IgD-negative memory B cell (primary cell): ENCODE measurements around the gene RNLS. TPM values are rescaled to one million over a fixed set of nuclear protein-coding genes. Genes with fewer than 3 reads are reported as not detected.
"Not testable (repeated sequence)": the region's sequence is repeated elsewhere in the genome, so short reads cannot be mapped to it uniquely, and the experiment has no call there.

Source experiments
- H3K27ac Mint-ChIP-seq, 3 donors: one replicate each; pipeline ENCODE4 v1.8.0; 2020 to 2022; ENCODE audit warnings: mild to moderate bottlenecking in 3 of 3, mixed read lengths in 3 of 3, moderate library complexity in 1 of 3
- H3K27me3 Mint-ChIP-seq: one replicate; pipeline ENCODE4 v1.8.0; 2021; ENCODE audit warnings: mixed read lengths
- H3K36me3 Mint-ChIP-seq: one replicate; pipeline ENCODE4 v1.8.0; 2020; ENCODE audit warnings: mild to moderate bottlenecking, mixed read lengths
- H3K4me1 Mint-ChIP-seq, 3 donors: one replicate each; pipeline ENCODE4 v1.8.0; 2020 to 2022; ENCODE audit warnings: mixed read lengths in 3 of 3, mild to moderate bottlenecking in 1 of 3
- H3K4me3 Mint-ChIP-seq, 4 donors: one replicate each; pipeline ENCODE4 v1.8.0; 2020 to 2022; ENCODE audit warnings: mild to moderate bottlenecking in 4 of 4, mixed read lengths in 4 of 4, moderate library complexity in 3 of 4
- H3K9me3 Mint-ChIP-seq, 3 donors: one replicate each; pipeline ENCODE4 v1.8.0; 2020 to 2021; ENCODE audit warnings: mixed read lengths in 3 of 3, mild to moderate bottlenecking in 1 of 3
- polyA plus RNA-seq: library from polyadenylated mRNA; unstranded; fragments of 300-500 nt; fragmentation: Illumina TruSeq; gene quantifications from one replicate; pipeline ENCODE4 v1.2.3, GENCODE V29; 2021

RNLS gene
- polyA plus RNA-seq, 1 donor from 2014 or later, result 6.8 TPM

DNA sequence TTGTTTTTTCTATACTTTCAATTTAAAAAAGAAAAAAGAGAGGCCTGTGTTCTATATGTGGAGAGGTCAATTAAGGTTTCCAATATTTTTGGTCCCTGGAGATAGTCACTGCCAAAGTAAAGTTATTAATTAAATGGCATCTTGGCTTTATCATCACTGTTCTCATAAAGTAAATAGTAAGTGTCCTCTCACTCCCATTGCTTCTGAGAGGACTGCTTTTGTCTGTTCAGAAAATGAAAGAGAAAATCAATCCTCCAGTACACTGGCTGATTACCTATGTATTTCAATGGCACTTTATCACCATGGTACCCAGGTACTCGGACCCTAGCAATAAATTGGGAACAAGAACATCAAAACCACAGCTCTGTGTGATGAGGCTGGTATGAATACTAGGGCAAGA, 94.0 kb downstream of the RNLS start:
- H3K27ac Mint-ChIP-seq, result no peak overlapping the region
- H3K4me3 Mint-ChIP-seq, result no peak overlapping the region
- peaks cover 0 to 5% (median 4%) of the 10 kb centered on the region in 3 donors for H3K9me3 Mint-ChIP-seq
- peaks cover 0 to 8% (median 7%) of the 10 kb centered on the region in 3 donors for H3K4me1 Mint-ChIP-seq
- H3K27me3 Mint-ChIP-seq, result no peaks in the 10 kb centered on the region
- H3K36me3 Mint-ChIP-seq, result no peaks in the 10 kb centered on the region

DNA sequence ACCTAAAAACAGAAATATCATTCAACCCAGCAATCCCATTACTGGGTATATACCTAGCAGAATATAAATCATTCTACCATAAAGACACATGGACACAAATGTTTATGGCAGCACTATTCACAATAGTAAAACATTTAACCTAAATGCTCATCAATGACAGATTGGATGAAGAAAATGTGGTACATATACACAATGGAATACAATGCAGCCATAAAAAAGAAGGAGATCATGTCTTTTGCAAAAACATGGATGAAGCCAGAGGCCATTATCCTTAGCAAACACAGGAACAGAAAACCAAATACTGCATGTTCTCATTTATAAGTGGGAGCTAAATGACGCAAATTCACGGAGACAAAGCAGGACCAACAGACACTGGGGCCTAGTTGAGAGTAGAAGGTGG, 96.3 kb downstream of the RNLS start:
- not testable (repeated sequence) for H3K27me3 Mint-ChIP-seq, H3K4me3 Mint-ChIP-seq, H3K27ac Mint-ChIP-seq, H3K4me1 Mint-ChIP-seq, H3K9me3 Mint-ChIP-seq, H3K36me3 Mint-ChIP-seq

DNA sequence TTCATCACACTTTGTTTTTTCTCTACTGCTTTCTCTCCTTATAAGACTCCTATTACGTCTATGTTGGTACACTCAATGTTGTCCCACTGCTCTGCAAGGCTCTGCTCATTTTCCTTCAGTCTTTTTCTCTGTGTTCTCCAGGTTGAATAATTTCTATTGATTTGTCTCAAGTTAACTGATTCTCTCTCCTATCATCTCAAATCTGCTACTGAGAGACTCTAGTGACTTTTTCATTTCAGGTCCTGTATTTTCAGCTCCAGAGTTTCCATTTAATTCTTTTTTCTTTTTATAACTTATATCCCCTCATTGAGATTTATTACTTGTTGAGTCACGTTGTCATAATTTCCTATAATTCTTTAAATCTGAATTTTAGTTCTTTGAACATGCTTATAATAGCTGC, 100.9 kb downstream of the RNLS start:
- Mint-ChIP-seq H3K4me1 (no peaks in the 10 kb centered on the region), H3K4me3 (no peak overlapping the region), H3K9me3 (peaks cover 3 to 5% (median 4%) of the 10 kb centered on the region in 3 donors), H3K36me3 (peaks cover 5% of the 10 kb centered on the region), H3K27me3 (no peaks in the 10 kb centered on the region), H3K27ac (no peak overlapping the region)

DNA sequence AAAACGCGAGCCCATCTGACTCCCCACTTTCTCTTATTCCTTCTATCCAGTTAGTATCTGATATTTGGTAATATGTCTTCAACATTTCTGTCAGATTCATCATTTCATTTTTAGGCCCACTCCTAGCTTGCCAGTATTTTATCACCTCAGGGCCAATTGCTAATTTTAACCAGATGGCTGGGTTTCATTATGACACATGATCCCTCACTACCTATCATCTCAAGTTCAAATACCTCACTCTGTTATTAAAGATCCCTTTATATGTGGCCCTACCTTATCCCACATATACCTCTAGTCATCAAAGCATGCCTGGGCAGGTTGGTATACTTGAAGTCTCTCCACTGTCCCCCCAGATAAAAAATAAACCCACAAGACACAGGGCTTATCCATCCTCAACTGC, 104.9 kb downstream of the RNLS start:
- Mint-ChIP-seq H3K4me3 (no peak overlapping the region), H3K36me3 (peaks cover 4% of the 10 kb centered on the region), H3K9me3 (peaks cover 0 to 3% (median 0%) of the 10 kb centered on the region in 3 donors), H3K27ac (no peak overlapping the region), H3K27me3 (no peaks in the 10 kb centered on the region), H3K4me1 (no peaks in the 10 kb centered on the region)

DNA sequence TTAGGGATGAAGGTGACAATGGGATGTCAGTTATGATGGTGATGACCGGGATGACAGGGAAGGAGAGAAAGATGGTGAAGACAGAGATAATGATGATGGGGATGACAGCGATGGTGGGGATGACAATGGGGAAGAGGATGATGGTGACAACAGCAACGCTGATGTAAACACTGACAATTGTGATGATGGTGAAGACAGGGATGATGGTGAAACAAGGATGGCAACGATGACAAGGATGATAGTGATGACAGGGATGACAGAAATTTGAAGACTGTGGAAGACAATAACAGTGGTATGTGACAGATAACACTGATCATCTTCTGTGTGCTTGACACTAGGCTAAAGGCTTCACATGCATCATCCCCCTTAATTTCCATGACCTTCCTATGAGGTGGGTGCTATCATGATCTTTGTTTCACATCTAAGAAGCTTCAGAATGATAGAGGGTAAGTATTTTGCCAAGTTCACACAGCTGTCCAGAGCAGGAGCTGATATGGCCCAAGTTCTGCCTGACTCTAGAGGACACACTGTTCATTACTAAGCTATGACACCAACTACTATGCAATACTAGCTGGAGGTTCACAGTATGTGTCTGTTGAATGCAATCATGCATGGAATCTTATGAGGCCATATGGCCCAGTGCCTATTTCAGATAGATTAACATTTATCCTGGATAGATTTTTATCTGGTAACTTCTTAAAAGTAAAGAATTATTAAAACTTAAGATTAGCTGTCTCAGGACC, 105.6 kb downstream of the RNLS start:
- Mint-ChIP-seq H3K9me3 (peaks cover 0 to 3% (median 0%) of the 10 kb centered on the region in 3 donors), H3K27ac (no peak overlapping the region), H3K4me1 (no peaks in the 10 kb centered on the region), H3K4me3 (no peak overlapping the region), H3K36me3 (peaks cover 2% of the 10 kb centered on the region), H3K27me3 (no peaks in the 10 kb centered on the region)

DNA sequence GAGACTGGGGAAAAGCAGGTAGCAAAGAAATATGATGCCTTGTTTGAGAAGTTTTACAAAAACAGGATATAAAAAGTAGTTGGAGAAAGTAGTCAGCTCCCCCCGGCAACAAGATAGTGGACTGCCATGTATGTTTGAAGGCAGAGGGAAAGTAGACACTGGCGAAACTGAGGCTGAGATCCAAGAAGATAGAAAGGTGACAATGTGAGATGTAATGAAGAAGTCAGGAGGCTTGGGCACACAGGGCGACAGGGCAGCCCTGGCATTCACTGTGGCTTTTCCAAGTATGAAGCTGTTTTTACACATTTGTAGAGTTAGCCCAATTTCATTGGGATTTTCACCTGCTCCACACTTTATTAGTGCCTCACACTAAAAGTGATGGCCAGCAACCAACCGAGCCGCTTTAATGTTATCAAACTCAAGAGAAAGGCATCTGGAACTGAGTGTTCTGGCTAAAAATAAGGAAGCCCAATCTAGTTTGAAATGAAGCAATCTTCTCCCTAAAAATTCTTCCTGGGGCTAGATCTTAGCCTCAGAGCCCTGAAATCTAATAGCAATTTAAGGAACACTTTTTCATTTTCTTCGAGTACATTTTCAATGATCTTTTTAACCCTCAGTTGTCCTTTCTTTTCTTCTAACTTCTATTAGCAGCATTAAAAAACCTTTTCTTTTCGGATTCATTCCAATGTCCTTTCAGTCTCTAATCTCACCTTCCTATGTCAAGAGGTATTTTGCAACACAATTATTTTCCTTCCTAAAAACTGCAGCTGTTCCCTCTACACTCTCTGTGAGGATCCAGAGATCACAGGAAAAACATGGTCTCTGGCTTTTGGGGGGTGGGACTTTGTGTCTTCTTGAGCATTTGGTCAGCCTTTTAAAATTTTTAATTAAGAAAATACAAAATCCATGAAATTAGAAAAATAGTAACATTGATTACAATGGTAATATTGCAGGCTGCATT, 108.0 kb downstream of the RNLS start:
- Mint-ChIP-seq H3K27me3 (no peaks in the 10 kb centered on the region), H3K9me3 (no peaks in the 10 kb centered on the region), H3K4me3 (no peak overlapping the region), H3K36me3 (peaks cover 5% of the 10 kb centered on the region), H3K4me1 (no peaks in the 10 kb centered on the region), H3K27ac (no peak overlapping the region)

DNA sequence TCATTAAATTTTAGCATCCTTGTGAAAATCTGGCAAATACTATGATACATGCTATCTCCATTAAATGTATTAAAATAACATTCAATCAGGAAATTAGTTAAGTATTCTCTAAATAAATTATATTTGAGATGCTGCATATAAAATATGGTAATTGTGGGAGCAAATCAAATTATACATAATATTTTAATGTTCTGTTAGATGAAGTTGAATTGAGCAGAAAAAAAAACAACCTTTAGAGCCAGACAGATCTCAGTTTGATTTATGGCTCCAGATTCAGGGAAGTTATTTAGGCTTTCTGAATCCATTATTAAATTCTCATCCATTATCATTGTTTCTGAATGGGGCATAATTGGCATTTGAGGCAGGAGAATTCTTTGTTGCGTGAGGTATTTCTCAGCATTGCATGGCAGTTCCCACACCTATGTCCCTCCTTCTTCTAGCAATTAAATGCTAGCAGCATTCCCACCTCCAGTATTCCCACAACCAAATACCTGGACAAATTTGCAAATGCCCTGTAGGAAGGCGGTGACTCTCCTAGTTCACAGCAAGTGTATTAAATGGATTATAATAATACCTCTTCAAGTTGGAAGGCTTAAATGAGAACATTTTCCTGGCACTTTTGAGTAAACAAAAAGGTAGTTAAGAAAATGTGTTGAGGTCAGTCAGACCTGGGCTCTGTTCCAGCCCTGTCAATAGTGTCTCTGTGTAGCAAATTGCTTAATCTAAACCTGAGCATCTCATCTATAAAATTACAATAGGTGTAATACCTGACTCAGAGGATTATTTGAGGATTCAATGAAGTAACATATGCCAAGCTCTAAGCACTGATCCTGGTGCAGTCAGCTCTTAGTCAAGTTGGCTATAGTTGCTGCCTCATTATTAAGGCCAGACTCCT, 108.9 kb downstream of the RNLS start:
- no peaks in the 10 kb centered on the region for H3K4me1 Mint-ChIP-seq
- no peaks in the 10 kb centered on the region for H3K27me3 Mint-ChIP-seq
- H3K36me3 Mint-ChIP-seq, result peaks cover 5% of the 10 kb centered on the region
- H3K4me3 Mint-ChIP-seq, result no peak overlapping the region
- H3K9me3 Mint-ChIP-seq, result no peaks in the 10 kb centered on the region
- H3K27ac Mint-ChIP-seq, result no peak overlapping the region

DNA sequence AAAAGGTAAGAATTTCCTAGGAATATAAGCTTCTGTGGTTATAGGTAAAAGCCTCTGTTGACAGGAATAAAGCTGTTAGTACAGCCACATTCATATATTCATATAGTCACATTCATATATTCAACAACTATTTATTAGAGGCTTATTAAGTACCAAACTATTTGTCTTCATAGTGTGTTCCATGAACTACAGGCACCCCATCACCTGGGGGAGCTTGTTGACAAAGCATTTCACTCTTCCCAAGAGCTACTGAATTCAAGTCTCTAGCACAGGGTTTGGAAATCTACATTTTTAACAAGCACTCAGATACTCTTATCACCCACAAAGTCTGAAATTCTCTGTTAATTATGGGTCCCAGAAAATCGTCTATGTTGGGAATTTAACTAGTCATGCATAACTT, 110.6 kb downstream of the RNLS start:
- H3K27me3 Mint-ChIP-seq, result no peaks in the 10 kb centered on the region
- H3K4me3 Mint-ChIP-seq, result no peak overlapping the region

DNA sequence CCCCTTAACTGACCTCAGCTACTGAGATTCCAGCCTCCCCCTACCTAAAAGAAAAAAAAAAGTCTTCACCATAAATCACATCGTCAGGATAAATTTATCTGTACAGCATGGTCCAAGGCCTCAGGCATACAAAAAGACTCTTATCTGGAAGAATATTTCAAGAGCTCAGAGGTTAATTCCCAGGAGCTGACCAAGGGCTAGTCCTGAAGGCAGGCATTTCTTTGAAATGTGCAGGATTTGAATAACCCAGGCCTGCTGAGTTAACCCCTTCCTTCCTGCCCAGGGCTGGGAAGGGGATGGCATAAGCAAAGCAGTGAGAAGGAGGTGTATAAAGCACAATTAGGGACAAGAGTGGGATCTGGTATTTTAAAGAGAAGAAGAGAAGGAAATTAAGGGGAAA, 111.2 kb downstream of the RNLS start:
- Mint-ChIP-seq H3K27ac (no peak overlapping the region), H3K36me3 (peaks cover 5% of the 10 kb centered on the region), H3K4me3 (no peak overlapping the region), H3K9me3 (no peaks in the 10 kb centered on the region), H3K27me3 (no peaks in the 10 kb centered on the region), H3K4me1 (no peaks in the 10 kb centered on the region)

More for the DNA sequence above, 110.6 kb downstream of the RNLS start:
- H3K4me1 Mint-ChIP-seq, result no peaks in the 10 kb centered on the region
- H3K9me3 Mint-ChIP-seq, result no peaks in the 10 kb centered on the region
- no peak overlapping the region for H3K27ac Mint-ChIP-seq
- peaks cover 5% of the 10 kb centered on the region for H3K36me3 Mint-ChIP-seq

DNA sequence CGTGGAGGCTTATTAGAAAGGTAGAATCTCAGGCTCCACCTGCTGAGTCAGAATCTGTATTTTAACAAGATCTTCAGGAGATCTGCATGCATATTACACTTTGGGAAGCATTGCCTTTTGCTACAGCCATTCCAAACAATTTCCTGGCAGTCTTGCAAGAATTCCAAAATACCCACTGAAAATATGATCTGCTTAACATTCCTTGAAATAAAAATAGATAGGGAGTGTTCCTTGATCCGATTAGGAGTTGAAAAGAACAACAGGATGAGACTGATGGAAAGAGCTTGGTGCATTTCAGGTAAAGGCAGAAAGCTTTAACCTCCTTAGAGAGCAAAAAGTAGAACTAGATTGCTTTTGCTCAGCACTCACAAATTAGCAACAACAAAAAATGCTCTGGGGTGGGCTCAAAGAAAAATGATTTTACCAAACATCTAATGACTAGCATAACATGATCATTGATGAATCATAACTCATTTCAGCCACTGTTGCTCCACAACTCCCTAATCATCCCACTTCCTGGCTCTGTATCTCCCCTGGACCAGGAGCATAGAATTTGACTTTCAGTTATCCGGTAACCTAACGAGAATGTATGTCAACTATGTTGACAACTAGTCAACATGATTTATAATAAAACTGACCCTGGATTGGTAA, 115.2 kb downstream of the RNLS start:
- H3K27ac Mint-ChIP-seq, result no peak overlapping the region
- H3K4me3 Mint-ChIP-seq, result no peak overlapping the region
- H3K27me3 Mint-ChIP-seq, result no peaks in the 10 kb centered on the region
- H3K4me1 Mint-ChIP-seq, result no peaks in the 10 kb centered on the region
- peaks cover 0 to 5% (median 0%) of the 10 kb centered on the region in 3 donors for H3K9me3 Mint-ChIP-seq
- H3K36me3 Mint-ChIP-seq, result peaks cover 5% of the 10 kb centered on the region

DNA sequence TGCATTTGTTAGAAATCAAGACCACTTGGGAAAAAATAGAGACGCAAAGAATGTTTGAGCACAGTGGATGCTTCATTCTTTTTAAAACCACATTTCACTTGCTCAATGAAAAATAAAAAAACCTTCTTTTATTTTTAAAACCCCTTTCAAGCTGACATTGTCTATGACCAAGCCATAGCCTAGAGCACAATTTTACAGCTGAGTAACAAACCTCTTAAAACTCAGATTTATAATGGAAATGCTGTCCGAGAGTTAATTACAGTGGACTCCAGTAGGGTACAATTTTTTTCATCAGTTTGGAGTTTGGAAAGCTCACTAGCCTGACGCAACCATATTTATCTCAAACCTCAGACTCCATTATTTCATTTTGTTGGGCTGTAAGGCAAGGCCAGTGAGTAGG, 116.3 kb downstream of the RNLS start:
- H3K27me3 Mint-ChIP-seq, result no peaks in the 10 kb centered on the region
- H3K27ac Mint-ChIP-seq, result no peak overlapping the region
- no peak overlapping the region for H3K4me3 Mint-ChIP-seq
- no peaks in the 10 kb centered on the region for H3K4me1 Mint-ChIP-seq
- H3K36me3 Mint-ChIP-seq, result peaks cover 4% of the 10 kb centered on the region
- peaks cover 0 to 5% (median 0%) of the 10 kb centered on the region in 3 donors for H3K9me3 Mint-ChIP-seq

DNA sequence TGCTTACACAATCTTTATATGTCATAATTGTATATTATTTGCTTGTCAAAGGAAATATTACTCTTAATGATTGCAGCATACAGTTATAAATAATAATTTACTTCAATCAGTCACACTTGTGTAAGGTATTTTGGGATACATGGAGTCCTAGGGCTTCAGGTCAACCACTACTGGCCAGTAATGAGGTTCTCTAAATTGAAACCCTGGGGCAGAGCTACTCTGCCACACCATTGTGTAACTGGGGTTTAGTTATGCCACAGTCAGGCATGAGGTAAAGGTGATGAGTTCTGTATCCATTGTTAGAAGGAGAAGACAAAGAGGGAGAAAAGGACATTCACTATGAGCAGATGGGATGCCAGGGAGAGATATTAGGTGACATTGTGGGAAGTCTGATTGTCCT, 117.4 kb downstream of the RNLS start:
- no peak overlapping the region for H3K27ac Mint-ChIP-seq
- H3K9me3 Mint-ChIP-seq, result peaks cover 0 to 5% (median 0%) of the 10 kb centered on the region in 3 donors

DNA sequence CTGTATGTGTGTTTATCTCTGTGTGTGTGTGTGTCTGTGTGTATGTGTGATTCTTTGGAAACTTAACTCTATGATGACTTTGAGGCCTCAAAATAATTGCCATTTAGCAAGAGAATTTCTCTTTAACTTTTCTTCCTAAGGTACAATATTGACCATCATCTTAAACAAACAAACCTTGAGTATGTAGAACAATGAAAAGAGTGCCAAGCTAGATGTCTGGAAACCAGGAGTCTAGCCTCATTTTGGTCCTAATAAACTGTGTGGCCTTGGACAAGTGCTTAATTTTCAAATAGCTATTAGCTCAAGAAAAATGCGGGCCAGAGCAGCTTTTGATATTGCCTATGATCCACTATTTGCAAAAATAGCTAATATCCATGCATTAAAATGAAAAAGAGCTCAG, 119.3 kb downstream of the RNLS start:
- no peaks in the 10 kb centered on the region for H3K4me1 Mint-ChIP-seq
- H3K27me3 Mint-ChIP-seq, result no peaks in the 10 kb centered on the region
- no peaks in the 10 kb centered on the region for H3K36me3 Mint-ChIP-seq
- no peak overlapping the region for H3K27ac Mint-ChIP-seq
- H3K4me3 Mint-ChIP-seq, result no peak overlapping the region
- H3K9me3 Mint-ChIP-seq, result peaks cover 0 to 5% (median 0%) of the 10 kb centered on the region in 3 donors

More for the DNA sequence above, 117.4 kb downstream of the RNLS start:
- no peaks in the 10 kb centered on the region for H3K4me1 Mint-ChIP-seq
- no peaks in the 10 kb centered on the region for H3K36me3 Mint-ChIP-seq
- no peak overlapping the region for H3K4me3 Mint-ChIP-seq
- H3K27me3 Mint-ChIP-seq, result no peaks in the 10 kb centered on the region

DNA sequence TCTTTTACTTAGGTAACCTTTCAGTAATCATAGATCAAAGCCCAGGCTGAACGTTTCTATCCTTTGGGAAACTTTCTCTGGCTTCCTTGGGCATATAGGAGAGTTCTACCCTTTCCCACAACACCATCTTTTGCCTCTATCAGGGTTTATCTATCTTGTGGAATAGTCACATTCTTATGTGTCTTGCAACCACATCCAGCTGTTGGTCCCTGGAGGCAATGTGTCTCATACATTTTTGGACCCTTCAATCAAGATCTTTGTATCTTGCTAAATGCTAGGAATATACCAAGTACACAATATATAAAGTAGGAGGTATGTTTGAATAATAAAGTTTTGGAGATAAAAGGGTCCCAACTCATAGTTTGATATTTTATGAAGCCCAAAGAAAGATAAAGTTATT, 121.7 kb downstream of the RNLS start:
- Mint-ChIP-seq H3K36me3 (peaks cover 3% of the 10 kb centered on the region), H3K27me3 (no peaks in the 10 kb centered on the region), H3K4me1 (peaks cover 0 to 3% (median 0%) of the 10 kb centered on the region in 3 donors), H3K9me3 (peaks cover 0 to 5% (median 0%) of the 10 kb centered on the region in 3 donors), H3K4me3 (no peak overlapping the region), H3K27ac (no peak overlapping the region)
